Stomach smooth muscle (tissue), 2 donors: ENCODE data around the gene URI1.

Experiments used
- H3K27ac ChIP-seq: one replicate; pipeline ENCODE4 v1.7.0; 2013; ENCODE audit warnings: mild to moderate bottlenecking, low read length, inconsistent platforms
- H3K27me3 ChIP-seq, 2 donors: one replicate each; pipeline ENCODE4 v1.7.0; 2013; ENCODE audit warnings: low read length in 2 of 2; ENCODE audit not compliant: insufficient read depth in 2 of 2, control insufficient read depth in 1 of 2
- H3K36me3 ChIP-seq, 2 donors: one replicate each; pipeline ENCODE4 v1.7.0; 2013; ENCODE audit warnings: low read length in 2 of 2; ENCODE audit not compliant: control insufficient read depth in 2 of 2, insufficient read depth in 2 of 2
- H3K4me1 ChIP-seq: one replicate; pipeline ENCODE4 v1.7.0; 2013; ENCODE audit warnings: low read length; ENCODE audit not compliant: control insufficient read depth, insufficient read depth
- H3K4me3 ChIP-seq, 2 donors: one replicate each; pipeline ENCODE4 v1.7.0; 2013; ENCODE audit warnings: low read length in 2 of 2
- H3K9ac ChIP-seq, 2 donors: one replicate each; pipeline ENCODE4 v1.7.0; 2013; ENCODE audit warnings: low read length in 2 of 2, mild to moderate bottlenecking in 1 of 2
- H3K9me3 ChIP-seq, 2 donors: one replicate each; pipeline ENCODE4 v1.7.0; 2013; ENCODE audit warnings: low read length in 2 of 2; ENCODE audit not compliant: control insufficient read depth in 2 of 2
- donor health status: healthy.
- donor health status: Pancreatic carcinoma.

Gene URI1

GRCh38 chr19:29971002-29971401 lies 29.0 kb downstream of the URI1 start:
- no peak overlapping the region for H3K9ac ChIP-seq
- H3K4me1 ChIP-seq, result peaks cover 5% of the 10 kb centered on the region
- H3K4me3 ChIP-seq, result no peak overlapping the region
- H3K27ac ChIP-seq, result no peak overlapping the region
- no peaks in the 10 kb centered on the region for H3K27me3 ChIP-seq
- H3K9me3 ChIP-seq, result no peaks in the 10 kb centered on the region
- H3K36me3 ChIP-seq, result no peaks in the 10 kb centered on the region

- Histone ChIP-seq H3K27me3 (no peaks in the 10 kb centered on the region), H3K9me3 (no peaks in the 10 kb centered on the region), H3K4me3 (no peak overlapping the region), H3K9ac (no peak overlapping the region), H3K27ac (no peak overlapping the region), H3K4me1 (no peaks in the 10 kb centered on the region), H3K36me3 (no peaks in the 10 kb centered on the region)
These were observed 29.6 kb downstream of the URI1 start for GRCh38 chr19:29971648-29972047.

GRCh38 chr19:29974701-29975100 lies 32.7 kb downstream of the URI1 start:
- no peaks in the 10 kb centered on the region for H3K27me3 ChIP-seq
- H3K9me3 ChIP-seq, result no peaks in the 10 kb centered on the region
- no peak overlapping the region for H3K27ac ChIP-seq
- H3K4me3 ChIP-seq, result no peak overlapping the region
- H3K4me1 ChIP-seq, result no peaks in the 10 kb centered on the region
- H3K9ac ChIP-seq, result no peak overlapping the region
- H3K36me3 ChIP-seq, result no peaks in the 10 kb centered on the region

GRCh38 chr19:29976151-29976943 lies 34.3 kb downstream of the URI1 start:
- Histone ChIP-seq H3K4me1 (no peaks in the 10 kb centered on the region), H3K27ac (no peak overlapping the region), H3K9me3 (no peaks in the 10 kb centered on the region), H3K36me3 (no peaks in the 10 kb centered on the region), H3K4me3 (no peak overlapping the region), H3K27me3 (no peaks in the 10 kb centered on the region), H3K9ac (no peak overlapping the region)

GRCh38 chr19:29978080-29978479 lies 36.0 kb downstream of the URI1 start:
- Histone ChIP-seq H3K4me3 (no peak overlapping the region), H3K36me3 (no peaks in the 10 kb centered on the region), H3K27ac (no peak overlapping the region), H3K4me1 (no peaks in the 10 kb centered on the region), H3K9me3 (no peaks in the 10 kb centered on the region), H3K27me3 (no peaks in the 10 kb centered on the region), H3K9ac (no peak overlapping the region)

GRCh38 chr19:29983568-29983967 lies 41.5 kb downstream of the URI1 start:
- Histone ChIP-seq H3K9ac (no peak overlapping the region), H3K27me3 (no peaks in the 10 kb centered on the region), H3K9me3 (no peaks in the 10 kb centered on the region), H3K36me3 (peaks cover 0 to 3% of the 10 kb centered on the region in 2 donors), H3K4me1 (no peaks in the 10 kb centered on the region), H3K27ac (no peak overlapping the region), H3K4me3 (no peak overlapping the region)

- no peak overlapping the region for H3K27ac ChIP-seq
- H3K36me3 ChIP-seq, result peaks cover 0 to 3% of the 10 kb centered on the region in 2 donors
- no peaks in the 10 kb centered on the region for H3K4me1 ChIP-seq
- H3K4me3 ChIP-seq, result no peak overlapping the region
- H3K27me3 ChIP-seq, result no peaks in the 10 kb centered on the region
- no peak overlapping the region for H3K9ac ChIP-seq
- no peaks in the 10 kb centered on the region for H3K9me3 ChIP-seq
These were observed 43.2 kb downstream of the URI1 start for GRCh38 chr19:29985196-29985595.

GRCh38 chr19:29988351-29988750 lies 46.3 kb downstream of the URI1 start:
- H3K4me1 ChIP-seq, result no peaks in the 10 kb centered on the region
- no peak overlapping the region for H3K4me3 ChIP-seq
- no peaks in the 10 kb centered on the region for H3K27me3 ChIP-seq
- no peaks in the 10 kb centered on the region for H3K9me3 ChIP-seq
- peaks cover 0 to 3% of the 10 kb centered on the region in 2 donors for H3K36me3 ChIP-seq
- no peak overlapping the region for H3K9ac ChIP-seq
- H3K27ac ChIP-seq, result no peak overlapping the region

- Histone ChIP-seq H3K4me1 (no peaks in the 10 kb centered on the region), H3K4me3 (no peak overlapping the region), H3K27me3 (no peaks in the 10 kb centered on the region), H3K9me3 (no peaks in the 10 kb centered on the region), H3K27ac (no peak overlapping the region), H3K36me3 (peaks cover 0 to 3% of the 10 kb centered on the region in 2 donors), H3K9ac (no peak overlapping the region)
These were observed 50.3 kb downstream of the URI1 start for GRCh38 chr19:29992233-29992867.

GRCh38 chr19:29999490-29999889 lies 57.5 kb downstream of the URI1 start:
- Histone ChIP-seq H3K36me3 (no peaks in the 10 kb centered on the region), H3K9me3 (no peaks in the 10 kb centered on the region), H3K4me3 (no peak overlapping the region), H3K27me3 (no peaks in the 10 kb centered on the region), H3K9ac (no peak overlapping the region), H3K4me1 (no peaks in the 10 kb centered on the region), H3K27ac (no peak overlapping the region)

GRCh38 chr19:30000862-30001261 lies 58.8 kb downstream of the URI1 start:
- Histone ChIP-seq H3K27ac (no peak overlapping the region), H3K36me3 (peaks cover under 1% of the 10 kb centered on the region in 2 donors), H3K27me3 (no peaks in the 10 kb centered on the region), H3K4me3 (no peak overlapping the region), H3K9ac (no peak overlapping the region), H3K4me1 (no peaks in the 10 kb centered on the region), H3K9me3 (no peaks in the 10 kb centered on the region)
